ENCODE measurements around the gene CLSTN2.

Gene CLSTN2

DNA sequence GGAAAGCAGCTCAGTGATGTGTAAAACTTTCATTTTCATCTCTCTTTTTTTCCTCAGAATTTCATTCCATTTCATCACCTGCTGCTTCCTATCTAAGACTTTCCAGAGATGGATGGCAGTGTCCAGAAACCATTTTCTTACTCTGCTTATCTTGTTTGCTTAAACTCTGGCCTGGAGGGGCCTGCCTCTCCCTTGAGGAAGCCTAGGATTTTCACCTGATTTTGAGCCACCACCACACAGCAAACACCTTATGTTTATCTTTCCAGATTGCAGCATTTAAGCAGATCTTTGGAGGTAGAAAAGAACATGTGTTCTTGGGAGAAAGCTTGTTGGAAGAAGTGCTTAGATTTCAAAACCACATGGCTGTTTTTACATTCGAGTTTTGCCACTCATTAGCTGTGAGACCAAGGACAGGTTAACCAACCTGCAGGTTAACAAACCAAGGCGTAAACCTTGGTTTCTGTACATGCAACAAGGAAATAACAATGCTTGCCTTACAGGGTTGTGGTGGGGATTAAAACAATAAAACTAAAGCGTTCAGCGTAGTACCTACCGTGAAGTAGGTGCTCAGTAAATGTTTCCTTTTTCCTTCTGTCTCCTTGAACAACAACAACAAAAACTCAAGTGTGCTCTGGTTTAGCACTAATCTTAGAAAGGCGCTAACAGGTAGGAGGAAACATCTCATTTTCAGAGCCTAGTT, 120.3 kb downstream of the CLSTN2 start:
- DNase-seq, result no peak

DNA sequence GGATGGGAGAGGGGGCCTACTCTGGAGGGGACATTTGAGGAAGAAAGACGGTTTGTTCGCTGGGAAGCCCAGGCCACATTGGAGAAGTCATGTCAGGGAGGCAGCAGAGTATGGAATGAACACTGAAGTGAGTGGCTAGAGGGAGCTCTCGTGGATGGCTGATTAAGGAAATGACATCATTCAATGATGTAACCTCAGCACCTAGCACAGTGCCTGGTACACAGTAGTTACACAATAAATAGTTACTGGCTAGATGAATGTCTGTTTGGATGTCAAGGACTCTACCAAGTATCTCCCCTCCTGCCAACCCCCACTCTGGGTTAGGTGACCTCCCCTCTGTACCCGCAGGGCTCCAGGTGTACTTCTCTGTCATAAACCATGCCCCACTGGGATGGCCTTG, 121.1 kb downstream of the CLSTN2 start:
- no peak for DNase-seq

DNA sequence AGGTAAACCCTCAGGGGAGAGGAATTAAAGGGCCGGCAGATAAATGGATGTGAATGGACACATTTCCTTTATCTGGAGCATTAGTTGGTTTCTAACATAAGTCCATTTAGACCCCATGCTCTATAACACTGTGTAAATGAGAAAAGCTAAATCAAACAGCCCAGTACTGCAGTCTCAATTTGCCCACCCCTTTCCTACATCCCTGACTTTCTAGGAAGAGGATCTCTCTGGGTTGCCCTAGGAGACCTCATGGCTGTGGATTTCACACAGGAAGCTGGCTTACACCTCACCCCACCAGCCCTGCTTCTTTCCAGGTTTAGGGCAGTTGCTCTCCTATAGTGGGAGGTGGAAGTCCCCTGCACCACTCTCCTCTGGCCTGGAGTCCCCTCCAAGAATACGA, 126.2 kb downstream of the CLSTN2 start:
- DNase-seq, result no peak

DNA sequence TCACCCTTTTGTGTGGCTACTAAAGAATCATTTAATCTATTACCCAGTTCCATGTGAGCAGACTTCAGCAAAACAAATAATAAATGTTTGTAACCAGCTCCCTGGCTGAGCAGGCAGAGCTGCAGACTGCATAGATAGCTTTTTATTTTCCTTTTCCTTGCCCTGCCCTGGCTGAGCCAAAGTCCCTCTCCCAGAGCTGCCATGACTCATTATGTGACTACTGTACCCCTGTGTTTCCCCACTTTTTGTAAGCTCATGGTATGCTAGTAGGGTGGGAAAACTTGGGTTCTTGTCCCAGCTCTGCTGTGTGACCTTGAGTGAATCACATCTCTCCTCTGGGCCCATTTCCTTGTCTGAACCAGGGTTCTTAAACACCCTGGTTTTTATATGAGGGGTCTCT, 127.5 kb downstream of the CLSTN2 start:
- no peak for DNase-seq

DNA sequence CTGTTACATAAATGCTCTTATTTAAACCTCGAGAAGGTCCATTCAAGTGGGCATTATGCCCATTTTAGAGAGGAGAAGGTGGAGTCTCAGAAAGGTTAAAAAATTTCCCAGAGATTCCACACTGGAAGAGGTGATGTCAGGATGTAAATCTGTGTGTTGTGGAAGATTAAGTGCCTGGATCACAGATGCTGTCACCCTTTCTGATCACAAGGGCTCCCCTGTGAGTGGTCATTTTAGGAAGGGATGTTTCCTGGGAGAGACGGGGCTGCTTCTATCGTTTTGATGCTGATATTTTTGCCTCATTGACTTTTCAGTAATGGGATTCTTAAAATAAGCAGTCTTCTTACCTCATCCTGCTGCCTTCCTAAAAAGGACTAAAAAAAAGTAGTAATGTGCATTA, 132.5 kb downstream of the CLSTN2 start:
- DNase-seq, result no peak

DNA sequence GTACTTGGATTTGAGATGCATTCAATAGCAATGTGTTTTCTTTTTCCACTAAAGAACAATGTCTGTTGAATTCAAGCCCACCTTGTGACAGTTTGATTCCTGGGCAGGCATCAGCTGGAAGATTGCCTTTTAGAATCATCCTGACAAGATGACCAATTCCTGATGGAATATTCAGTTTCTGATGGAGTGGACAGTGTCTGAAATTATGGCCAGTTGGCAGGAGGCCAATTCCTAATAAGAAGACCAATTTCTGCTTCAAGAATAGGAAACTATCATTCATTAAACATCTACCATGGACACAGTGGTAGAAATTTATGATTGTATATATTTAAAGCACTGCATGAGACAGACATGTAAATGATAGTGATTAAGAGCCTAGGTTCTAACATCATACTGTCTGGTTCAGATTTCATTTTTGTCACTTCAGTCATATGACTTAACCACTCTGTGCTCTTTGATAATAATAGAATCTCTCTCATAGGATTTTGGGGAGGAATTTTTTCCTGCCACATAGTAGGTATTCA, 133.6 kb downstream of the CLSTN2 start:
- no peak for DNase-seq

DNA sequence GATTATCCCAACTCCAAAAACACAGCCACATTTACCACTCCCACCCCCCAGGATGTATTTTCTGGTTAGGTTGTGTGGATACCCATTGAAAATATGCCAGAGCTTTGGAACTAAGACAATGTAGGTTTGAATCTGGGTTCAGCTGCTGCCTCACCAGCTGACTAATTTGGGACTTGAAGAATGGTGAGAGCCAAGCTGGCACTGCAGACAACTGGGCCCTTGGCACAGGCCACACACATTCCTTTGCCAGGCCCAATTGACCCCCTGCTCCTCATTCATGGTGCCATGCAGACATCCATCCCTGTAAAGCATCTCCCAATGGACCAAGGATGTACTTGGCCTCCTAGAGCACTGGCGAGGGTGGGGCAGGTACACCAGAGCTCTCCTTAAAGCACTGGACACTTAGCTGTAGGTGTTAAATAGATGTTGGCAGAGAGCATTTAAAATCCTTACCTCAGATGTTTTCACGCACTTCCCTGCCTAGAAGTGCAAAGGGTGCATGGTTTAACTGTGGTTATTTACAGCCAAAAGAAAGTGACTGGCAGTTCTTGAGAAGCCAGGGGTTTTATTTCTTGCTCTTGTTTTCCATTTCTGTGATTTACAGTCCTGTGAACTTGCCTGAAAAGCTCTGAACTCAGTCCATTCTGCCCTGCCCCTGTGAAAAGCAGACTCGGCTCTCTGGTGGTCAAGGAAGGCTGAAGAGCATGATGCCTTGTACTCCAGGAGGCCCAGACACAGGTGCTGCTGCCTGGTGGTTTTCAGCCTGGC, 138.5 kb downstream of the CLSTN2 start:
- DNase-seq, result no peak

DNA sequence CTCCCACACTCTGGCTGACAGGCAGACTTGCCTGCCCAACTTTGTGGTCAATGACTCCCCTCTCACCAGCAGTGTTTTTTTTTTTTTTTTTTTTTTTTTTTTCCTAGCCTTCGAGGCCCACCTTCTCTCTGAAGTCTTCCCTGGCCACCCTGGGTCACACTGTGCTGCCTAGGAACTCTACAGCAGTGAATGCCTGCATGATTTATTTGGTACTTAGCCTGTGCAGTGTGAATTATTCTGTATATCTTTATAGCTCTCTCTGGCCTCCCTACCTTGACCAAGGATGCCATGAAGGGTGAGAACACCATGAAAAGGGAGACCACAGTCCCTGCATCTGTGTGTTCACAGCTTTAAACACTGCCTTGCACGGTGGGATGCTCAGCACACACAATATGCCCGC, 141.6 kb downstream of the CLSTN2 start:
- no peak for DNase-seq

DNA sequence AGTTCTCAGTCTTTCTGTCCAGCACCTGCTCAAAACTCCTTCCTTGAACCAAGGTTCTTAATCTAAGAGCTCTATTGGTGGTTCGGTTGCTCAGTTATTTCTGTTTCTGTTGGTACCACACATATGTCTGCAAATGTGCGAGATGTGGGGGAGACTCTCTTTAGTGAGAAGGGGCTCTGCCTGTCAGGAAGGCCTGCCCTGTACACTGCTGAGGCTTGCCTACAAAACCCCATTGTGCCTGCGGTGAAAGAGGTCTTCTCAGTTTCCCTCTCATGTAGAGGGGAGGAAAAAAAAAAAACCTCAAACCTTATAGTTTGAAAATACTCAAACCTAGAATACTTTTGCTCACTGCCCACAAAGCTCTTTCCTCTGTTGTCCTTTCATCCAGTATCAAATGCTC, 142.4 kb downstream of the CLSTN2 start:
- no peak for DNase-seq

DNA sequence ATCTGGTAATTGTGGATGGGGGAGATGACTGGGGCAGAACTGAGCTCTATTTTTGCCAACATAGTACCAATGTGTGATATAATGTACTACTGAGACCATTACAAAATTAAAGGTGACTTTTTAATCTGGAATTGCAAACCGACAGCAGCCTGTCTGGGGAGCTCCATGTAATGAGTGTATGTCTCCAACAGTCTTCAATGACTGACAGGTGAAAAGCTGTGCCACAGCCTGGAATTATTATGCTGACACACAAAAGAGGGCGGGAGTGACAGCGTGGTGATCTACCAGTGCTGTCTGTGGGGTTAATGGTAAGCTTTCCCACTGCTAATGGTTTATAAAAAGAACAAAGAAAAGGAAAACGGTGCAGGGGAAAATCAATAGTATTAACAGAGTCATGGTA, 143.4 kb downstream of the CLSTN2 start:
- no peak for DNase-seq

DNA sequence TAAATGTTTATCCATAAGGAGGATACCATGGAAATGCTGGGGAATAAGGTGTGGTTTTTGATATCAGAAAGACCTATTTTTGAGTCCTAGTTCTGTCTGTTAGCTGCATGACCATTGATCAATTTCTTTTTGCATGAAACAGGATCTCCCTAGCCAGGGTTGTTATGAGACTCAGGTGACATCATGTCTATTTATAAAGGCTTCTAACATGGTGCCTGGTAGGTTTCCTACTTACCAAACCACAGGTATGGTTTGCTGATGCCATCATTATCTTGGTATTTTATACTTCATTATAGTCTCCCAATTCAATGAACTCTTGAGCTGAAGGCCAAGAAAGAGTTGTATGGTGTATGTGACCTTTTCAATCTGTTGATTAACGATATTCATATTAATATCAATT, 144.0 kb downstream of the CLSTN2 start:
- DNase-seq, result no peak

DNA sequence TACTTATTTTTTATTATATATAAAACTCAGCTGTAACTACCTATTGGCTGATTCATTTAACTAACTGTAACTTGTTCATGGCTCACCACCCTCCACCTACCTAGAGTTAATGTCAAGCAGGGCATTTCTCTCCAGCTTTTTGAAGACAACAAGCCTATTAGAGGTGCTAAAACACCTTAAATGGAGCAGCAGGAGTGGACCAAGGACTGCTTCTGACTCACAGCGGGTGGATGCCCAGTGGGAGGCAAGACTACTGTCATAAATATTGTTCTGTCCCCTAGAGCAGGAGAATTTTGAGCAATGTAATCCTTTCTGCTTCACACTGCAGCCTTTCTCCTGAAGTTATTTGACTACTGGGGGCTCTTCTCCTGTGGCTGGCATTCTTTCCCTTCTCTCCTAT, 146.9 kb downstream of the CLSTN2 start:
- no peak for DNase-seq

DNA sequence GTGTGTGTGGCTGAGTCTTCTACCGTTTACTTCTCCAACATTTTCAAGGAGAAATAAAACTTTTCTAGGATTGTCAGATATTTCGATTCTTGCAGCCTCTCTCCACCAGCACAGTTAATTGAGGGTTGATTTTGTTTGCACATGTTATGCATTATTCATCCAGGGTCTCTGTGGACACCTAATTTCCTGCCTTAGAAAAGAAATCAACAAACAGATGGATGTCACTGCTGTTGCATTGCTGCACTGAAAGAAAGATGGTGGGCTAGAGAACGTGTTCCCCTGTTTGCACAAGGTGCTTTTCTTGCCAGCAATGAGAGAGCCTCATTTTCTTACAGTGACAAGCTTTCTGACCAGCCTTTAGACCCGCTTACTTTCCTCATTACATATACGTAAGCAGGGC, 150.0 kb downstream of the CLSTN2 start:
- DNase-seq, result no peak

DNA sequence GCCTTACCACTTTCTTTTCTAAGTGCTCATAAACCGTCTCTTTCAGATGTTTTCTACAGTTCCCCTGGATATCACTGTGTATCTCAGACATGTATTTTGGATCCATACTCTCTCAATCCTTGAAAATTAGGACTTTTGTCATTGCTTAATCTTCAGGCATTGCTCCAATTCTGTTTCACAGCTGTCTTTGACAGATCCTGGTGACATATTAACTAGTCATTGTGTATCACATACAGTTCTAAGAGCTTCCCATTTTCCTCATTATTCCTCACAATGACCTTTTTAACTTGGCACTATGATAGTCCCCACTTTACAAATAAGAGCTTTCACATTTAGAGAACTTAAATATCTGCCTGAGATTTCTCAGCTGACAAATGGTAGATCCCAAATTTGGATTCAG, 151.7 kb downstream of the CLSTN2 start:
- no peak for DNase-seq

DNA sequence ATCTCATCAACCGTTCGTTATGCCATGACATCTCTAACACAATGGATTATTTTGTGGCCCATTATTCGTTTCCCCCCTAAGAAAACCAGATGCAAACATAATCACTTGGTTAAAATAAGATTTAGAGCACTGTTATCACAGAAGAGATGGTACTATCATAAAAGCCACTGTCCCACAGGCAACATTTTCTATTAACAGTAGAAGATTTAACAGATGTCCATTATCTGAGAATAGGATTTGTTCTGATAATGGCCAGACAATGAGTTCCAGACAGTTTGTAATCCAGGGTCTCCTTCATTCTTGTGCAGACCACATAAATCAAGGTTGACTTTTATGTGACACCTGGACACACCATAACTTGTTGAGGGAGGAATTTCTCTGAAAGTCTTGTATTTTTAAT, 153.1 kb downstream of the CLSTN2 start:
- no peak for DNase-seq

DNA sequence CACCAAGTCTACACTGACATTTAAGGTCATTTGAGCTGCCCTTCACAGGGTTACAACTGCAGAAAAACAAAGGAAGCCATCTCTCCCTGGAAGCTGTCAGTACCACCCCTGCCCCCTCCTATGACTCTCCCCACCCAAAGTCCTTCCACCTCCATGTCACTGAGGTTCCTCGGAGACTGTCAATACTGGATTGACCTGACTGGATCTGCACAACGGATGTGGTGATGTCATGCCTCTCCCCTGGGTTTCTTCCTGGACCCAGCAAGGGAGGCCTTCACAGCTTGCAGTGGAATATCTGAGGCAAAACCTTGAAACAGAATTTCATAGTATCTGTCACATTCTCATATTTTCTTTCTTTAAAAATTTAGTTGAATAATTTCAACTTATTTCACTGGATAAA, 153.5 kb downstream of the CLSTN2 start:
- no peak for DNase-seq

DNA sequence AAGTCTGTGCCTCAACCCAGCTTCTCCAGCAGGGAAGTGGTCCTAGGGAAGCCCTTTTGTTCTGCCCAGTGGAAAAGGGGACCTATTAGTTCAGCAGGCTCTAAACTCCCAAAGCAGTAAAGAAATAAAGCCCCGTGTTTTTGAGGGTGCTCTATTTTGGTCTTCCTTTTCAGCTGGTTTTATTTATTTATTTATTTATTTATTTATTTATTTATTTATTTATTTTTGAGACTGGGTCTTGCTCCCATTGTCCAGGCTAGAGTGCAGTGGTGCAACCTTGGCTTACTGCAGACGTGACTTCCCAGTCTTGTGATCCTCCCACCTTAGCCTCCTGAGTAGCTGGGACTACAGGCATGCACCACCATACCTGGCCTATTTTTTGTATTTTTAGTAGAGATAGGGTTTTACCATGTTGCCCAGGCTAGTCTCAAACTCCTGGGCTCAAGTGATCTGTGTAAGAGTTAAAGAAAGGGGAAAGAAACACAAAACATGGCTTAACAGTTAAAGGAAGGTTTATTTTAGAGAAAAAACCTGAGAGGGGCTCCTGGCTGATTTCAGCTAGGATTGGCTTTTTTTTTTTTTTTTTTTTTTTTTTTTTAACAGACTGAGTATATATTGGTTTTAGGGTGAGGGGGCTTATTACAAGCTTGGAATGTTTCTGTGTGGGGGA, 154.6 kb downstream of the CLSTN2 start:
- DNase-seq, result no peak

DNA sequence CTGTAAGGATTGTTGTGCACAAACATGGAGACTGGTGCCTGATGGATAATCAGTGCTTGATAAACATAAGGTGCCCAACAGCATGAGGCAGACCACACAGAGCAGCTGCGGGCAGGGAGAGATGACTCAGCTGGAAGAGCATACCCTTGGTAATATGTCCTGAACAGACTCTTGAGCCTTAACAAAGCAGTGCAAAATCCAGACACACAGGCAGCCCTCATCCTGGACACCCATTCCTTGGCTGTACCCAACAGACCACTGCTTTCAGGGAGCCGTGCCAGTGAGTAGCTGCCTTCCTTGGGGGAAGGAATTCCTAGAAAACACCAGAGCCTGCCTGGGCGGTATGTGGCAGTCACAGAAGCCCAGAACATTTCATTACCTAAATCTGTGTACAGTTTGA, 156.2 kb downstream of the CLSTN2 start:
- no peak for DNase-seq

DNA sequence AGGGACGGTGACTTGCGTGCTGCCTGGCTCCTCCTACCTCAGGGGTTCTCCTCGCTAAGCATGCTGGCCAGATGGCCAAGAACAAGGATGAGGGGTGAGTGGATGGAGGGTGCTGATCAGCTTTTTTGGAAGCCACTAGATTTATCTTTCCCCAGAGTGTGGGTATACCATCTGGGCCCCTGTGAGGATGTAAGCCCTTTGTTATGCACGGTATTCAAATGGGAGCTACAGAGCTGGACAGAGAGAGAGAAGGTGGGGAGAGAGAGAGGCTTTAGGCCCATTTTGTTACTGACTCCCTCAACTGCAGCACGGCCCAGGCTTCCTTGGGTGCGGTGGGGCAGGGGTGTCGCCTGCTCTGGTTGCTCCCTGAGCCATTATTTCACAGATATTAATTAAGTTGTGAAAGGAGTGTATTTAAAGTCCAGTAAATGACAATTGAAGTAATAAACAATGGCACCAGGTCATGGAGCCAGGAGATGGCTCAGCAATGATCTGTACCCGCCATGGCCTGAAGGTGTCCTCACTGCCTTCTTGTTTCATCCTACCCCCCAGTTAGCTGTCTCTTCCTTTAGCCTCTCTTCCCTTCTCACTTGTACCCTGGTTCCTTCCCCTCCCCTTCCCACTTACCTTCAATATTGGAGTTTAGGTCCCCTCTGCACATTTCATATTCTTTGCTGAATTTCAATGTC, 158.0 kb downstream of the CLSTN2 start:
- no peak for DNase-seq

DNA sequence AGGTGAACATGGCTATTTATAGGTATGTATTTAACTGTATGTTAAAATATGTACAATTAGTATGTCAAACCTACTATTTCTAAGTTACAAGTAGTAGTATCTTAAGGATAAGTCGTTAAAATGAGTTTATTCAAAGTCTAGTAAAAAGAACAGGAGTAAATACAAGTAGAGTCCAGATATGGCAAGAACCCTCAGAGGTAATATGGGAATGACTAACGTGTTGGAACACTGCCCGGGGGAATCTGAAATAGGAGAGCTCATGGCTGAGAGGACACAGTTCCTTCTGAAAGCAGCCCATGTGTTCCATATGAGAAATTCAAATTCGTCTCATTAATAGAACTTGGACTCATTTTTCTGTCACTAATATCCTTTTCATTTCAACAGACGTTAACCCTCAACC, 158.8 kb downstream of the CLSTN2 start:
- no peak for DNase-seq

DNA sequence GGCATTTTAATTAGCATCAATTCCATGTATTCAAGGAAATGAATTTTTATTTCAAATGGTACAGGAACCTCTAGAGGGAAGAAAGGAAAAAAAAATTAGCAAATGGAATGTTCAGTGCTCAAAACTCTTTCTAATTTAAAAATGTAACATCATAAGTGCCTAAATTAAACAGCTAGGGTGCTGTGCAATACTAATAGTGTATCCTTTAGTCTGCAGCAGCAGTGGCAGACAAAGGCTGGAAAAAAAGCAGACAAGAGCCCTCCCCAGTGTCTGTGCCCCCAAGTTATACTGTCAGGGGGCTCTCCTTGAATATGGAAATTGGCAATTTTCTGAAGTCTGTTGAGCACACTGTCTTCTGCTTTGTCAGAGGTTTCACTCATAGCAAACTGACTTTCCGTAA, 159.5 kb downstream of the CLSTN2 start:
- no peak for DNase-seq

DNA sequence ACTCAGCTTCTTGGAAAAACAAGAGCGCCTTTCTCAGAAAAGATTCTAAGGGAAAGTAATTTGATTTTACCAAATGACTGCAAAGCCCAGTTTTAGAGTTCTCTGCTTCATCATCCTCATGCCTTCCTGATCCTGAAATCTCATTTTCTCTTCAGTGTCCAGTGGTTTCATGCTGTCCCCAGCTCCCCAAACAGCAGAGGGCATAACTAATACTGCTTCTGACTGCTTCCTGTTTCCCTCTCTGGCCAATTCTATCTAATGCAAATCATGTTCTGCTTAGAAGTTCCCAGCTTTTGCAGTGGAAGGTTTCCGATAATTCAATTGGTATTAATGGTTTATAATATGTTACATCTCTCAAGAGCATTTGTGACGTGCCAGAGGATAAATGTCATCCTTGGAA, 161.1 kb downstream of the CLSTN2 start:
- DNase-seq, result no peak

DNA sequence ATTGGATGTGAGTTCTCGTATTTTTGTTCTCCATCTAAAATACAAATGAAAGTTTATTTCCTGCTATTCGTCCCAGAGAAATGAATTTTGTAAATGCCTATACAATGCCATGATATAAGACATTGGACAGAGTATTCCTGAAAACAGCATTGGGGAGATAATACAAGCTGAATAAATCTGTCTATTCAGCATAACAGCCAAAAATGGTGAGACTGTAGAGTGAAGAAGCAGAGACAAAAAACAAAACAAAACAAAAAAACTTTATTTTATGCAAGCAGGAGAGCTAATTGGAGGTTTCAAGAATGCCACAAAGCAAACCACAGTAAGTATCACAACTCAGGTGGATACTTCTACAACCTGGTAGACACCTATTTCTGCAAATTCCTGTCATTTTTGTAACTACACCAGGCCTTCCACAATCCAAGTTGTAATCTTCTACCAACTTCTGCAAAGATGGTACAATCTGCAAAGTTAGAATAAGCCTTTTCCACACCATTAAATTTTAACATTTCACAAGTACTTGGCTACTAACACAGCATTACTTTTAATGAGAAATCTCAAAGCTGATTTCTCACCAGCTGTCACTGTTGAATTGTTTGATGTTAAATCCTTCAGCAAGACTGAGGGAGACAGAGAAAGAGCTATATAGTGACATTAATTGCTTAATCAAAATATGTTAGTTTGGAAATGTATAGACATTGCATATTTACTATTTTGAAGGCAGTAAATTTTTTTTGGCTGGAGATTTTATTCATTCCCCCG, 163.1 kb downstream of the CLSTN2 start:
- DNase-seq, result no peak
